GM13976 (cell line): ENCODE data around the gene LHPP.
"Not testable (repeated sequence)": the region's sequence is repeated elsewhere in the genome, so short reads cannot be mapped to it uniquely, and the experiment has no call there.

Source experiments
- DNase-seq: peaks from one replicate; pipeline ENCODE4 v3.0.0; 2012; ENCODE audit warnings: low spot score
- CTCF ChIP-seq: IDR thresholded peaks from 2 replicates; pipeline ENCODE4 v1.5.1; 2012; ENCODE audit warnings: borderline replicate concordance, mild to moderate bottlenecking; ENCODE audit not compliant: insufficient read depth; ENCODE audit errors: extremely low read depth, missing control alignments, control extremely low read depth
- in situ Hi-C: fragments of 300-500 bp; cut with MboI; formaldehyde crosslinking; loops from one replicate; pipeline ENCODE4 v1.12.0; 2022; ENCODE audit warnings: low sequenced_read_pairs, mixed read lengths, inconsistent platforms; ENCODE audit not compliant: unreplicated experiment

The LHPP gene

GRCh38 chr10:124586142-124586541 is 124.5 kb downstream of the LHPP start:
- in situ Hi-C loops: no loop called here
- no peak for TF ChIP-seq CTCF
- no peak for DNase-seq

DNA sequence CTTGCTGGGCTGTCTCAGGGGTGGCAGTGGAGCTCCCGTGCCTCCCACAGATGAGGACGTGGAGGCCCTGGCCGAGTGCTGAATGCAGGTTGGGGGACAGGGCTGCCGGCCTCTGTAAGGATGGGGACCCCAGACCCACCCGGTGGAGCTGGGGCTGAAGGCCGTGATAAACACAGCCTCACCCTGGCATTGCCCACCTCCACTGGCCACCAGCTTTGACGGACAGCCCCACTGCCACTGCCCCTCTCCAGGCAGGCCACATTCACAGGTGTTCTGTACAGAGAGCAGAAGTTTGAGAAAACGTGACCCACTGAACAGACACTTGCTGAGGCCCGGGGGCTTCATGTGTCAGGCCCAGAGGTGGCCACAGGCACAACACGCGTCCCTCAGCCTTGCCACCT is 126.2 kb downstream of the LHPP start:
- no peak for DNase-seq
- no peak for TF ChIP-seq CTCF
- in situ Hi-C loops: no loop called here

GRCh38 chr10:124588341-124588735 is 126.7 kb downstream of the LHPP start:
- DNase-seq, in situ Hi-C loops: not testable (repeated sequence)

GRCh38 chr10:124588736-124589490 is 127.3 kb downstream of the LHPP start:
- no peak for DNase-seq
- TF ChIP-seq CTCF: no peak
- in situ Hi-C loops: no loop called here

DNA sequence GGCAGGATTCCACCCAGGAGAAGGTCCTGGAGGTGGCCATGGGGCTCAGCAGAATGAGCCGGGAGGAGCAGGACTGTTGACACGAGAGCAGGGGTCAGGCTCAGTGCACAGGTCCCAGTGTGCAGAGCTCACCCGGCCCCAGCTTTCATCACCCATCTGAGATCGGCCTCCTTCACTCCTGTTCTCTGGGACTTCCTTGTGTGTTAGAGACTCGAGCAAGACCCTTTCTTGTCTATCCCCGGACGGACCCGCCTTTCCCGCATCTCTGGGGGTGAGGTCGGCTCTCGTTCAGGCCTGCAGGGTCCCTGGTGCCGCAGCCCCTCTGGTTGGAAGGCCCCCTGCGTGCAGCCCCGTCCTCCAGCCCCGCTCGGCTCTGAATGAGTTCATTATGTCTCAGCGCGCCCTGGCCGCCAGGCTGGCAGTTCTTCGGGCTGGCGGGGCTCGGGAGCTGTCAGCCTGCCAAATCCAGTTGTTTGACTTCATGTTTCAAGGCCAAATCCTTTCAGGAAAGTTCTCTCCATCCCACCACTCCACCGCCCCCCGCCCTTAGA is 127.9 kb downstream of the LHPP start:
- no peak for TF ChIP-seq CTCF
- in situ Hi-C loops: no loop called here
- DNase-seq: no peak

DNA sequence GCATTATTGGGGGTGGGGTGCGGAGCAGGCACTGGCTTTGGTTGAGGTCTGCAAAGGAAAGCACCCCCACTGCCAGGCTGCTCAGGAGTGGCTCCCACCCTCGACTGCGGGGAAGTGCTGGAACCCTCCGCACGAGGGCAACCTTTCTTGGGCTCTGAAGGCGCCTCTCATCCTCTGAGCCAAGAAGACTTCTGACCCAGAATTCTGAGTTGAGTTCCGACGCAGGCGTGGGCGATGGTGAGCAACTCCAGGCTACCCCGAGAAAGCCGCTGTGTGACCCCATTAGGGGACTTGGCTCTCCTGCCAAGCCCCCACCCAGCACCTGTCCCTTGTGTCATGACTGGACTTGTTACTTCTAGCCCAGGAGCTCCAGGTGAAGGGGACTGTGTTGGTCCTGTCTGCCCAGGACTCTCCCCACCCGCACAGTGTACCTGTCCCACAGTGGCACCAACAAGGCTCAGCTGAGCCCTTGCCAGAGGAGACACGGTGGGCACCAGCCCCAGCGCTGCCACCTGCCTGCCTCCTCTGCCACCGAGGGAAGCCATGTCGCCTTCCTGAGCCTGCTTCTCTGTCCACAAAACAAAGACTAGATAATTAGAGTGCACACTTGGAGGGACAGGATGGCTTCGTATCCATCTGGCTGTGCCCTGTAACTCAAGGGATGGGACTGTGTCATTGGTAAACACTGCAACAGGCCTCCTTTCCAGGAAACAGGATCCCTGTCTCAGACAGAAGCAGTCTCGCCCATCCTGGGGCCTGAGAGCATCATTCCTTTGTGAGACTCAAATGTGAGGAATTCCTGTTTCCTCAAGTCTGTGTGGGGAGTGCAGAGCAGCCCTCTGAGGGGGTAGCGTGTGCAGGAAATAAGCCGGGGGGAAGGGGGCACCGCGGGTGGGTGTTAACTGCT is 128.8 kb downstream of the LHPP start:
- DNase-seq: no peak
- no peak for TF ChIP-seq CTCF
- in situ Hi-C loops: no loop called here

DNA sequence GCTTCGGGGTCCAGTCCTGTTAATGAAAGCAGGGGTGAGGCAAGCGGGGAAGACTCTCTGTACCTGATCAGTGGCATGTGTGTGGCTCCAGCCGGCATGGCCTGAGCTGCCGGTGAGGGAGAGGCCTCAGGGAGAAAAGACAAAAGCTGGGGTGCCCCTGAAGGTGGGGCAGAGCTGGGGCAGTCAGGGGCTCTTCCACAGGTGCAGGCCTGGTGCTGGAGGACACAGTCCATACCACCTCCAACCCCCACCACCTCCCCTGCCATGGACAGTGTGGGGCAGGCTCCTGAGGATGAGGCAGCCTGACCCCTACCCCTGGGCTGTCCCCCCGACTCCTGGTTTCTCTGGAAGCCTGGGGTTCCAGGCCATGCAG is 129.5 kb downstream of the LHPP start:
- in situ Hi-C loops: no loop called here
- no peak for TF ChIP-seq CTCF
- DNase-seq: no peak
